Chondrocyte (in vitro differentiated cells): Measurements from ENCODE around the gene ELMO1. TPM values are rescaled to one million over a fixed set of nuclear protein-coding genes. Genes with fewer than 3 reads are reported as not detected.

Source experiments
- DNase-seq: peaks from one replicate; pipeline ENCODE4 v3.0.0; 2021; ENCODE audit warnings: mixed read lengths, low spot score
- H3K27ac Mint-ChIP-seq: one replicate; pipeline ENCODE4 v1.8.0; 2021; ENCODE audit warnings: mild to moderate bottlenecking, moderate library complexity, mixed read lengths; ENCODE audit not compliant: unreplicated experiment
- H3K27me3 Mint-ChIP-seq: 2 replicates; pipeline ENCODE4 v1.8.0; 2021; ENCODE audit warnings: low read depth, mixed read lengths
- H3K36me3 Mint-ChIP-seq: 2 replicates; pipeline ENCODE4 v1.8.0; 2021; ENCODE audit warnings: low read depth, mixed read lengths
- H3K4me1 Mint-ChIP-seq: 2 replicates; pipeline ENCODE4 v1.8.0; 2021; ENCODE audit warnings: low read depth, mild to moderate bottlenecking, mixed read lengths
- H3K4me3 Mint-ChIP-seq: one replicate; pipeline ENCODE4 v1.8.0; 2021; ENCODE audit warnings: mild to moderate bottlenecking, moderate library complexity, mixed read lengths; ENCODE audit not compliant: unreplicated experiment
- H3K9me3 Mint-ChIP-seq: 2 replicates; pipeline ENCODE4 v1.8.0; 2021; ENCODE audit warnings: low read depth, mixed read lengths
- total RNA-seq: library from RNA; stranded (reverse); gene quantifications from 3 replicates; pipeline ENCODE4 v1.2.1, GENCODE V29; 2021
- TF ChIP-seq, protein P1 (sequence below): fragments of 200-600 bp; sonication (generic); IDR thresholded peaks from 2 replicates; pipeline ENCODE4 v1.5.0; 2021; ENCODE audit warnings: antibody characterized with exemption, mild to moderate bottlenecking, moderate library complexity

ELMO1 gene
- total RNA-seq, 1 donor from 2014 or later, result 0.42 TPM

DNA sequence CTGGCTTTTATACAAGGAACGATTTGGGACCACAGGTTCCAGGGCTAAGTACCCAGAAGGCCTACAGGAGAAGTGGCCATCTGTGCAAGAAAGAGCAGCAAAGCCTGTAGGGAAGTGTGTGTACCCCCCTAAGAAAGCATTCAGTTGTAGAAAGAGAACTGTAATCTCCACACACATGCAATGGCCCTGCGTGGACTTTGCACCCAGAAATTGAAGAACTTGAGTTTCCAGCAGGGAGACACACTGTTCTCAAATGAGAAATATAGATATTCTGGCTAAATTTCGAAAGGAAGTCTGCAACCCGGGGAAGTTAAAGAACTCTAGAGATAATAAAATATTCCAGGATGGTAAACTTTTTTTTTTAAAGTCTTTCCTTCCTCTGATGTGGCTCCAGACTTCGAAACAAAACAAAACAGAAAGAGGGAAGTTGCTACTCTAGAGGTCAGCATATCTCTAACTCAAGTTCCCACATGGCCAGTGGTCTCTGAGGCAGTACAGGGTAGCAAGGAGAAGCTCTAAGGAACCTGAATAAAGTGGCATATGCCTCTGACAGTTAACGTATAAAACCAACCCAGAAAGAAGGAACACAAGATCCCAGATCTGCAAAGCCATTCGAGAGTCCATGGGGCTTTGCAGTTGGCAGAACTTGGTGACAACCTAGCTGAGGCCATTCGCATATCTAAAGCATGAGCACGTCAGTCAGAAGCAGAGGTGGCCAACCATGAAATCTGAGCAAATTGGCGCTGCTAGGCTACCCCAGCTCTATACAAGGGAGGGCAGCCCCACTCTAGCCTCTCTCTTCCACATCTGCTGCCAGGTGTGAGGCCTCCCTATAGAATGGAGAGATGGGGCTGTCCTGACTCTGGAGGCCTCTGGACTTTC lies 56.6 kb downstream of the ELMO1 start:
- H3K27me3 Mint-ChIP-seq, result no peaks in the 10 kb centered on the region
- TF ChIP-seq, protein P1, sequence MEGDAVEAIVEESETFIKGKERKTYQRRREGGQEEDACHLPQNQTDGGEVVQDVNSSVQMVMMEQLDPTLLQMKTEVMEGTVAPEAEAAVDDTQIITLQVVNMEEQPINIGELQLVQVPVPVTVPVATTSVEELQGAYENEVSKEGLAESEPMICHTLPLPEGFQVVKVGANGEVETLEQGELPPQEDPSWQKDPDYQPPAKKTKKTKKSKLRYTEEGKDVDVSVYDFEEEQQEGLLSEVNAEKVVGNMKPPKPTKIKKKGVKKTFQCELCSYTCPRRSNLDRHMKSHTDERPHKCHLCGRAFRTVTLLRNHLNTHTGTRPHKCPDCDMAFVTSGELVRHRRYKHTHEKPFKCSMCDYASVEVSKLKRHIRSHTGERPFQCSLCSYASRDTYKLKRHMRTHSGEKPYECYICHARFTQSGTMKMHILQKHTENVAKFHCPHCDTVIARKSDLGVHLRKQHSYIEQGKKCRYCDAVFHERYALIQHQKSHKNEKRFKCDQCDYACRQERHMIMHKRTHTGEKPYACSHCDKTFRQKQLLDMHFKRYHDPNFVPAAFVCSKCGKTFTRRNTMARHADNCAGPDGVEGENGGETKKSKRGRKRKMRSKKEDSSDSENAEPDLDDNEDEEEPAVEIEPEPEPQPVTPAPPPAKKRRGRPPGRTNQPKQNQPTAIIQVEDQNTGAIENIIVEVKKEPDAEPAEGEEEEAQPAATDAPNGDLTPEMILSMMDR, result no peak
- no peak for DNase-seq
- no peak overlapping the region for H3K27ac Mint-ChIP-seq
- H3K4me3 Mint-ChIP-seq, result no peak overlapping the region
- no peaks in the 10 kb centered on the region for H3K9me3 Mint-ChIP-seq
- no peaks in the 10 kb centered on the region for H3K36me3 Mint-ChIP-seq
- H3K4me1 Mint-ChIP-seq, result no peaks in the 10 kb centered on the region

DNA sequence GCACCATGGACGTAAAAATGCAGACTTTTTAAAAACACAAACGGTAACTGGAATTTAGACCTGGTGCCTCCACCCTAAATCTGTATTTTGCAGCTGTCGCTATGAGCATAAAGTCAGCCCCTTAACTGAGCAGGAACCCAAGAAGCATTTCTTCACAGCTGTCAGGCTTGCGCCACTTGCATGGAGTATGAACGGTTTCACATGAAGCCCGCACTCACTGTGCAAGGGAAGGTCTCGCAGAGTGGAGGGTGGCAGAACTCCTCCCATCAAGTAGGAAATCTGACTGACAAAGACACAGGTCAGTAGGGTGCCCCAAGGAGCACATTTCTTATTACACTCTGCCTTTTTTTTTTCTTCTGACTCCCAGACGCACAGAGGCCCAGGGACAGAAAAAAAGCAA lies 58.5 kb downstream of the ELMO1 start:
- H3K9me3 Mint-ChIP-seq, result no peaks in the 10 kb centered on the region
- H3K4me3 Mint-ChIP-seq, result no peak overlapping the region
- no peaks in the 10 kb centered on the region for H3K4me1 Mint-ChIP-seq
- DNase-seq, result no peak
- H3K27me3 Mint-ChIP-seq, result no peaks in the 10 kb centered on the region
- TF ChIP-seq, protein P1, result no peak
- no peak overlapping the region for H3K27ac Mint-ChIP-seq
- H3K36me3 Mint-ChIP-seq, result no peaks in the 10 kb centered on the region

DNA sequence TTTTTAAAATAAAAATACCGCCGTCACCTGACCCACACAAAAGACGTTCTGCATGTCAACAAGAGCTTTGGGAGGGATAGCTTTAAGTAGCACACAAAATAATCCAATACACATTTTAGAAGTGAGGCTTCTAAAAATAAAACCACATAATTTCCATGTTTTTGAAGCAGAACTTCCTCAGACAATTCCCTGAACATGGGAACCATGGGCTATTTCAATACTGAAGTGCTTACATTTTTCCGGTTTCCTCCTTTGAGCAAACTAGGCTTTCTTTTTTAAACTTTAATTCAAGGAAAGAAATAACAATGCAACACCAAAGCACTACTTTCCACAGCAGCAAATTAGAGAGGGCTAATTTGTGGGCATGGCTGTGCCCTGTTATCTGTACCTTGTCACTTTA lies 59.9 kb downstream of the ELMO1 start:
- no peak for DNase-seq
- TF ChIP-seq, protein P1, result no peak
- no peaks in the 10 kb centered on the region for H3K27me3 Mint-ChIP-seq
- H3K4me3 Mint-ChIP-seq, result no peak overlapping the region
- H3K4me1 Mint-ChIP-seq, result no peaks in the 10 kb centered on the region
- no peaks in the 10 kb centered on the region for H3K9me3 Mint-ChIP-seq
- H3K27ac Mint-ChIP-seq, result no peak overlapping the region
- no peaks in the 10 kb centered on the region for H3K36me3 Mint-ChIP-seq

DNA sequence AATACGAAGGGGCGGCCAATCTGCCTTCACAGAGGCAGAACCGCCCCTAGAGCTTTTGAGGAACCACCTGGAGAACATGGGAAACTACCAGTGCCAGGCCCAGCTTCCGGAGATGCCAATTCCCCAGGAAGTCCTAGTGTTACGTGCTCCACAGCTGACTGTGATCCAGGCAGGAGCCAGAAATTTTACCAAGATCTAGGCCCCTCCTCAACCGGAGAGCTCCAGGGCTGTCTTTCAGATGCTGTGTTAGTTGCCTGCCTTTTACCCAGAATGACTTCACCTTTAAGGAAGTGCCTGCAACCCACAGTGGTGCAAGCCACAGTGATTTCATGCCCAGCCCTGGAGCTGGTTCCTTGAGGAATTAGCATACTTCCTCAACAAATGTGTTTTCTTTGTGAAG lies 62.9 kb downstream of the ELMO1 start:
- Mint-ChIP-seq H3K36me3 (no peaks in the 10 kb centered on the region), H3K27ac (no peak overlapping the region), H3K4me1 (no peaks in the 10 kb centered on the region), H3K9me3 (no peaks in the 10 kb centered on the region), H3K4me3 (no peak overlapping the region), H3K27me3 (no peaks in the 10 kb centered on the region)
- DNase-seq, result no peak
- TF ChIP-seq, protein P1, result no peak

- no peak for DNase-seq
- Mint-ChIP-seq H3K27me3 (no peaks in the 10 kb centered on the region), H3K27ac (no peak overlapping the region), H3K9me3 (peaks cover 3% of the 10 kb centered on the region), H3K4me3 (no peak overlapping the region), H3K4me1 (no peaks in the 10 kb centered on the region), H3K36me3 (no peaks in the 10 kb centered on the region)
- TF ChIP-seq, protein P1, result no peak
Observed at GRCh38 chr7:37382546-37383088, 66.0 kb downstream of the ELMO1 start.
